Jurkat, Clone E6-1 (cell line): Measurements from ENCODE around the gene MRPS31.
A peak's percentile ranks its signal among the peaks of the same experiment; 100 is the strongest.
"Not testable (repeated sequence)": the region's sequence is repeated elsewhere in the genome, so short reads cannot be mapped to it uniquely, and the experiment has no call there.

ENCODE experiments used
- DNase-seq: peaks from one replicate; pipeline ENCODE4 v3.0.0-alpha.2; 2011; ENCODE audit warnings: low read depth, low spot score
- H3K4me3 ChIP-seq: 2 replicates; pipeline ENCODE4 v1.5.1; 2011; ENCODE audit warnings: mild to moderate bottlenecking, low read length, control low read depth, moderate library complexity

The MRPS31 gene

DNA sequence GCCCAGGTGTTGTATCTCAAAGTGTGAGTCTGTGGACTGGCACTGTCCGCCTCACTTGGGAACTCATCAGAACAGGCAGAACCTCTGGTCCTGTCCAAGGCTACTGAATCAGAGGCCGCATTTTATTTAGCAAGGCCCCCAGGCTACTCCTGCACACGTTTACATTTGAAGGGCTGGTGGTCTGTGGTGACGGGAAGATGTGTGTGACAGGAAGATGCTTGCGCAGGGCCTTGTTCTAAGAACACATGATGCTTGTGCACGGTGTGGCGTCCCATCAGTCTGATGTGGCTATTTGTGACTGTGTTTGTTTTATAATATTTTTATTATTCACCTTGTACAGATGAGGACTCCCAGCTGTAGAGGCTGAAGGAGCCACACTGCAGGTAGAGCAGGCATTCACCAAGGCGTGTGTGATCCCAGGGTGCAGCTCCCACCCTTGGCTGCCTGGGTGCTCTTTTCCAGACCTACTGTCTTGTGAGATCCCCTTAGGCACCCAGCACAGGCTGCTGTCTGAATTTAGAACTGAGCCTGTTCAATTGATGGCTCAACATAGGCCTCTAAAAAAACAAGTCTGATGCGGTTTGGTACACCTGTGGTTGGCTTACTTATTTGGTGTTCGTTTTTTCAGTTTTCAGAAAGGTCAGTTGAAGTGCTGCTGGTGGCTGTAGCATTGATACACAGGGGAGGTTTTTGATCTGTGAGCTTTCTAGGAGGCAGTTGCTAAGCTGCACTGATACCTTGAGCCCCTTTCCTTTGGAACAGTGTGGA lies 21.5 kb upstream of the MRPS31 start:
- no peak overlapping the region for H3K4me3 ChIP-seq
- DNase-seq: no peak

DNA sequence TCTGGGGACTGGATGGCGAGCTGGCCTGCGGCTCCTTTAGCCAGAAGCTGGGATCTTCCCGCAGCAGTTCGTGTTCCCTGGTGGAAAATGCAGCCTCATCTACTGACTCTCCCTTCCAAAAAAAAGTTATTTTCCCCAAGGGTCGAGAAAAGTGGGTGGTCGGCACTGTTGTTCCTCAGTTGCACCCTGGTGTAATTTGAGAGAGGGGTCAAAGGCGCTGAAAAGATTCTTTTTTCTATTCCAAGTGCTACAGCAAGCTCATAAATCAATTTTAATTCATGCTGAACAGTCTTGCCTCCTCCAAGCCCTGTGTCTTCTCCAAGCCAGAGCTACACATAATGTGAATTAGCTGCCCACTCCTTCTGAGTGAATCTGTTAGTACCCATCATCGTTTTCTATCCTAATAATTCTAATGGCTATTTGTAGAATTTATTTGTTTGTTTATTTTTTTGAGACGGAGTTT lies 19.2 kb upstream of the MRPS31 start:
- H3K4me3 ChIP-seq: peak overlapping the region; percentile 75
- no peak for DNase-seq

DNA sequence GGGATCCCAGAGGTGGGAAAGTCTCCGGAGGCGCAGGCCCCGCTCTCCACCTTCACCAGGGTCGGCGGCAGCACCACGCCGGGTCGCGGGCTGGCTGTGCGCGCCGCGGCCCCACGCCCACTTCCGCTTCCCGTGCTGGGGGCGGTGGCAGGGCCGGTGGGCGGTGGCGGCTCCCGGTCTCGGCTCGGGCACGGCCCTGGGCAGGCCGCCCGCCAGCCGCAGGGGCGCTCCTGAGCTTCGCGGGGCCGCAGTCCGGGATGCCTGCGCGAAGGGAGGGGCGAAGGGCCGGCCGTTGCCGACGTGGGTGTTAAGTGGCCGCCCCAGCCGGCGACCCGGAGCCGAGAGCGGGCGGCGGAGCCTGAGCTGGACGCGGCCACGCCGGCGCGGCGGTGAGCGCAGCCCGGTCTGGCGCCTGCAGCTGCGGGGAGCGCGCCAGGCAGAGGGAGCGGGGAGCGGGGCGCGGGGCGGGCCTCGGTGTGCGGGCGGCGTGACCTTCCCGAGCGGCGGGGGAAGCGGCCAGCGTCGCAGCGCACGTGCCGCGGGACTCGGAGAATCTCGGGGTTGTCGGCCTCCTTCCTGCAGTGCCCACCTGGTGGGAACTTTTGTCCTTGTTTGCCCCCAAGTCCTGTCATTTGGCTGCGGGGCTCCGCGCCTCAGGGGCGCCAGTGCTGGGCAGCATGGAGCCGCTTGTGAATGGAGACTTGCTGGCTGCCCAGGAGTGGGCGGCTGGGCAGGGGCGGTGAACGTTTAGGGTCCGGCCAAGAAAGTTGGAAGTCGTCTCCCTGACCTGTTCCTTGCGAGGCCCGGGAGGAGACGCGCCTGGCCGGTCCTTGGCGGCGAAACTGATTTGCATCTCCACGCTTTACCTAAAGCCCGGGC lies 18.5 kb upstream of the MRPS31 start, which contains the start of gene SLC25A15:
Gene SLC25A15 (plus strand): TSS at position 337 of the 879 bp plus-strand sequence. CDS start 3,616 bp downstream, outside the sequence.
- peak; percentile 39 for DNase-seq
- peak within 1 kb of the TSS; percentile 75 for H3K4me3 ChIP-seq

DNA sequence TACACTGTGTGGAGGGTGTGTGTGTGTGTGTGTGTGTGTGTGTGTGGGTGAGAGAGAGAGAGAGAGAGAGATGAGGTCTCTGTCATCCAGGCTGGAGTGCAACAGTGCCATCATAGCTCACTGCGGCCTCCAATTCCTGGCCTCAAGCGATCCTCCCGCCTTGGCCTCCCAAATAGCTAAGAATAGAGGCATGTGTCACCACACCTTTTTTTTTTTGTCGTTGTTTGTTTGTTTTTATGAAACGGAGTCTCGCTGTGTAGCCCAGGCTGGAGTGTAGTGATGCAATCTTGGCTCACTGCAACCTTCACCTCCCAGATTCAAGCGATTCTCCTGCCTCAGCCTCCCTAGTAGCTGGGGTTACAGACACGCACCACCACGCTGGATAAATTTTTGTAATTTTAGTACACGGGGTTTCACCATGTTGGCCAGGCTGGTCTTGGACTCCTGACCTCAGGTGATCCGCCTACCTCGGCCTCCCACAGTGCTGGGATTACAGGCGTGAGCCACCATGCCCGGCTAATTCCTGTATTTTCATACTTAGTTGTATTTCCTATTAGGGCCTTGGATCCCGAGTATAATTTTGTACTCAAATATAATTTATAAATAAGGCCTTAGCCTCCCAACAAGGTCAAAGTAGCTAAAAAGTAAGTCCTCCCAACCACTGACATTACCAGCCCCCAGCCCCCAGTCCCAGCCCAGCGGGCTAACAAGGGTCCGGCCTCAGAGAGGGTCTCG lies 17.7 kb upstream of the MRPS31 start:
- peak overlapping the region; percentile 75 for H3K4me3 ChIP-seq
- DNase-seq: not testable (repeated sequence)

DNA sequence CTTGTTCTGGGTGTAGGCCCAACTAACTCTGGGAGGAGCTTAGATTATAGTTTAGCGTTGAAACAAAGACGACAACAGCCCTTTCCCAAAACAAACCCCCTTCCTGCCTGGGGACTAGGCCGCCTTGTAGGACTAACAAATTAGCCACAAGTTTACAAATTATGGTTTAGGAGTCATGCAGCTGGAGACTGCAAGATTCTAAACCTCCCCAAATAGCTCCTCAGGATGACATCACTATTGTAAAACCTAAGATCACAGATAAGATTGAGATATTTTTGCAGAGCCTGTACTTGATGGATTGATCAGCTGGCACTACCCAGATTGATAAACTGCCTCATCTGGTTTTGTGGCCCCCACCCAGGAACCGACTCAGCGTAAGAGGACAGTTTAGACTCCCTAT lies 16.1 kb upstream of the MRPS31 start:
- DNase-seq: no peak

DNA sequence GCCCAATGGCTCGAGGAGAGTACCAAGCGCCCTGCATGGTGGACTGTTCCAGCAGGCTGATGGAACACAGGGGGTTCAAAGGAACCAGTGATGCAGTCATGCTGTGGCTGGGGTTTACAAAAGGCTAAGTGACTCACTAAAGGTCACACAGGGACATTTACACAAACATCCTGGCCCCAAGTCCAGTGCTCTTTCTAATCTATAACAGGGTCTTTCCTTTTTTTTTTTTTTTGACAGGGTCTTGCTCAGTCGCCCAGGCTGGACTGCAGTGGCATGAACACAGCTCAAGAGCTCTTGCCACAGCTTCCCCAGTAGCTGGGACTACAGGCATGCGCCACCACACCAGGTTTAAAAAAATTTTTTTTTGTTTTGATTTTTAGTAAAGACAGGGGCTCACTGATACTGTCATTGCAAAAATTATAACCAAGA lies 15.6 kb upstream of the MRPS31 start:
- DNase-seq: no peak
- no peak overlapping the region for H3K4me3 ChIP-seq

More for the DNA sequence above, 16.1 kb upstream of the MRPS31 start:
- no peak overlapping the region for H3K4me3 ChIP-seq

DNA sequence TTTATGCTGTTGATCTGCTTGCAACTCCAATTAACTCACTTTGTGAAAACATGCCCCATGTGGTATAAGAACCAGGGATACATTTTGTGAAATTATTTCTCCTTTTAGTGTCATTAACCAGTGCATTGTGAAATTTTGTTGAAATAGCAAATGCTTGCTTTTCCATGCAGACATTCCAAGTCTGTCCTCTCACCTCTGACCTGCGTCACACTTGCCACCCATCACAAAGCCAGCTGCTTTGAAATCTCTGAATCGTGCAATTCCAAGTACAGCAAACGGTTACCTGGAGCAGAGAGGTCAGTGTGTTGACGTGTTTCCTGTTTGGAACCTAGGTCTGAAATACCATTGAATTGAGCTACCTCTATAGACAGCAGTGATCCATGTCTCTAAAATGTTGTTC lies 13.6 kb upstream of the MRPS31 start:
- no peak for DNase-seq
- H3K4me3 ChIP-seq: no peak overlapping the region

DNA sequence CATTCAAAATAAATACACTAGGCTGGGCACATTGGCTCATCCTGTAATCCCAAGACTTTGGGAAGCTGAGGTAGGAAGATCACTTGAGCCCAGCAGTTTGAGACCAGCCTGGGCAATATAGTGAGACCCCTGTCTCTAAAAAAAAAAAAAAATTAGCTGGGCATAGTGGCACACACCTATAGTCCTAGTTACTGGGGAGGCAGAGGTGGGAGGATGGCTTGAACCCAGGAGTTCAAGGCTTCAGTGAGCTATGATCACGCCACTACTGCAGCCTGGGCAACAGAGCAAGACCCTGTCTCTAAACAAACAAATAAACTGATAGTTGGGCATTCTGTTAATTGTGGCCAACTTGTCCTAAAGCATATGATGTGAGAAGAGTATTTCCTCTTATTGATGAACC lies 12.0 kb upstream of the MRPS31 start:
- not testable (repeated sequence) for H3K4me3 ChIP-seq, DNase-seq

DNA sequence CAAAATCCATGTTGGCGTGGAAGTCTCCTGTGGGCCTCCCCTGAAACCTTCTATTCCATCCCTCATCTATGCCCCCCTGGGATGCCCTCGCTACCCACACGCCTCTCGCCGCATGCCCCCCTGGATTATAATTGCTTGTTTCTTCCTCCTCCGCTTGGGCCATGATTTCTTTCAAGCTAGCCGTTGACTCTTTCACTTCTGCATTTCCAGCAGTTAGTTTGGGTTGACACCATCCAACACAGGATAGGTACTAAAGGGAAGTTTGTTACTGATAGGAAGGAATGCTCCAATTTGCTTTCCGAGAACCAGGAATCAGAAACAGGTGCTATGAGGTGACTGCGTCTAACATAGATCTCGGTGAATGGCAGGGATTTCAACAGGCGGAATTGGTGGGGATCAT lies 10.7 kb upstream of the MRPS31 start:
- no peak overlapping the region for H3K4me3 ChIP-seq
- DNase-seq: no peak

DNA sequence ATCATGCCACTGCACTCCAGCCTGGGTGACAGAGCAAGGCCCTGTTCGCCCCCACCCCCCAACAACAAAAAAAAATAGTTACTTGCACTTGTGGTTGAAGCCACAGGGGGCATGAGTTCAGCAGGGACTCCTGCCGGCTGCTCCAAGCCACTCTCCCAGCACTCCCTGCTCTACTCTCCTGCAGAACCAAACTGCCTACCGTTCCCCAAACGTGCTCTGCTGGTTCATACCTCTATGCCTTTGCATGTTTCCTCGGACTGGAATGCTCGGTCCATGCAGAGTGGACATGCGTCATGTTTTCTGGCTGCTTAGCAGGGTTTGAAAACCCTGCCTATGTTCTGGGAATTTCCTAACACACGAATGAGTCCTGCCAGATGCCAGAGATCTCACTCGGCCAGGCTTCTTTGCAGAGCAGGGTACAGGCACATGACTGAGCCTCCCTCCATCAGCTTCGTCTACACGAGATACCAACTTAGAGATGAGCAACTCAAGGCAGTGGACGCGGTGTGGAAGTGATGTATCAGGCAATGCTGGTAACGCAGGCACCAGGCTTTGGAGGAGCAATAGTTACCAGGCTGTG lies 9.9 kb upstream of the MRPS31 start:
- no peak overlapping the region for H3K4me3 ChIP-seq
- no peak for DNase-seq

DNA sequence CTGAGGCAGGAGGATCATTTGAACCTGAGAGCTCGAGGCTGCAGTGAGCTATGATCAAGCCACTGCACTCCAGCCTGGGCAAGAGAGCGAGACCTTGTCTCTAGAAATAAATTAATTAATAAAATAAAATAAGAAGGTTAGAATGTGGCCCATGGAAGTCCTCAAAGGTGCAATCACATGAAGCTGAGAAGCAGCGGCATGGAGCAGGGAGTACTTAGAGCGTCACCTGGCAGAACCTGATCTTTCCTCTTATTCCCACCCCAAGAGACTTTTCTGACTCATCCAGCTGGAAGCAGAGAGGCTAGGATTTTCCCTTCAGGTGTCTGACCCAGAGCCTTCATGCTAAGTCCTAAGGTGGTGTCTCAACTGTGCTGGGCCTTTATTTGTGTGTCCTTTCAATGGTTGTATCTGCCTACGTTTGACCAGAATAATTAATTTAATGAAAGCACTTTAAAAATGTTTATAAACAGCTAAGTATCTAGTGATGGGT lies 8.9 kb upstream of the MRPS31 start:
- no peak overlapping the region for H3K4me3 ChIP-seq
- no peak for DNase-seq

DNA sequence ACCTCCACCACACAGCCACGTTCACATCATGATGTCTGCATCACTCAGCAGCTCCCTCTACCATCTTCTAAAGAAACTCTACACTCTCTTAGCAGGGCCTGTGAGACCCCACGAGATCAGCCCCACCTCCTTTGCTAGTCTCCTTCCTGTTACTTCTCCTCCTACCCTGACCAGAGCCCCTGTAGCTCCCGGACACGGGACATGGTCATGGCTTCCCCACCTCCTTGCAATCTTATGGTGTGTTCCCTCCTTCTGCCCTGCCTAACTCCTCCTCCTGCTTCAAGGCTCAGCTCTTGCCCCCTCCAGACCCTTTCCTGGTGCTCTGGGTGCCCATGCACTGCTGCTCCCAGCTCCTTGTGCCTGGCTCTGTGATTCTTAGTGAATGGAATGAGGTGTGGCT lies 8.1 kb upstream of the MRPS31 start:
- no peak for DNase-seq
- H3K4me3 ChIP-seq: no peak overlapping the region

DNA sequence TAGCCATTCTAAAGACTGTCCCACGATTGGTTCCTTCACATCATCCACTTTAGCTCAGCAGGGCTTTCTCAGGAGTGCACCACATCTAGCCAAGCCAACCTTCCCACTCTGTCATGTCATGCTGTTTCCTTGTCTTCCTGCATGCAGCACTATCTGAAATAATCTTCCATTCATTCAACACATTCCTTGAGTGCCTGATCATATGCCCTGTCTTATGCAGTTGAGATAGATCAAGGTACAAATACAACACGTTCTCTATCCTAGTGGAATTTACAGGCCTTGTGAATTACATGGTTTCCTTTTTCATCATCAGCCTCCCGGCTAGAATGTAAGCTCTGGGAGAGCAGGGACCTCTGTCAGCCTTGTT lies 6.8 kb upstream of the MRPS31 start:
- H3K4me3 ChIP-seq: no peak overlapping the region
- no peak for DNase-seq

DNA sequence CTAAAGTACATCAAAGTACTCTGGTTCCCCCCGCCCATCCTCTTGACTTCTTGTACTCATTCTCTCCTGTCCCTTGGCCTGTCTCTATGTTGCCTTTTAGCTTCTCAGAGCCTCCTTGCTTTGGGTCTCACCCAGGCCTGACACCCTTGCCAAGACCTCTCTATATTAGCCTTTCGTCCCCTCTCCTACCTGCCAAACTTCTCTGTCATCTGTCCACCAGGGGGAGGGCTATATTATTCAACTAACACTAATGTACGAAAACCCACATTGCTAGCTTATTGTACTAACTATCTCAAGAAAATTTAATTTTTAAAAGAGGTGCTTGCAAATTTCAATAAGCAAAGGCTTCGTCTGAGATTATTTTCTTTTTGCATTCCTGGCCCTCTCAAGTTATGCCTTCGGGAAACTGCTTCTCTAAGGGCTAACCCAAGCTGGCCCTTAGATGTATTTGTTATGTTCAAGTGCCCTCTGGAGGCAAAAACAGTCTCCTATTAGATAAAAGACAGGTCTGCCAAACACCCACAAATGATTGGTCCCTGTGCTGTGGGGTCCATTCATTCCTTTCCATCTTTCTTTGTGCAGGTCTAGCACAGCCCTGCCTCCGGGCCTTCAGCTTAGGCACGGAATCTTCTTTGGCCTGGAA lies 6.3 kb upstream of the MRPS31 start:
- DNase-seq: peak; percentile 67
- H3K4me3 ChIP-seq: peak overlapping the region; percentile 39

DNA sequence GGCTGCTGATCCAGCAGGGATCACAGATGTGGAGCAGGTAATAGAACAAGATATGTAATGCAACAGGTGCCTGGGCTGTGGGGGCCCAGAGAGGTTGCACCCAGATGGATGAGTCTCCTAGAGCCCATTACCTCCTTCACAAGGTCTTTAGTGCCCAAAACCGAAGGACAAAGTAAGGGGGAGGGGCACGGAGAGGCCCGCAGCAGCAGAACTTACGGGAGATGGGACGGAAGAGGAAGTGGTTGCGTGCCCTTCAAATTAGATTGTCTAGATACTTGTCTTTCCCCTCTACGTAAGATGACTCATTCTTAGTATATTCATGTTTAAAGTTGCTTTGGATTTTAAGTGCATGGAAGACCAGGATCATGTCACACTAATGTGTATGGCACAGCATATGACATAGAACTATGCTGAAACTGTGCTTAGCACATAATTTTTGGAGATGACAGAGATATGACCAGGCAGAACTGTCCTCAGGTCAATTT lies 5.7 kb upstream of the MRPS31 start:
- peak; percentile 89 for DNase-seq
- H3K4me3 ChIP-seq: peak overlapping the region; percentile 39

DNA sequence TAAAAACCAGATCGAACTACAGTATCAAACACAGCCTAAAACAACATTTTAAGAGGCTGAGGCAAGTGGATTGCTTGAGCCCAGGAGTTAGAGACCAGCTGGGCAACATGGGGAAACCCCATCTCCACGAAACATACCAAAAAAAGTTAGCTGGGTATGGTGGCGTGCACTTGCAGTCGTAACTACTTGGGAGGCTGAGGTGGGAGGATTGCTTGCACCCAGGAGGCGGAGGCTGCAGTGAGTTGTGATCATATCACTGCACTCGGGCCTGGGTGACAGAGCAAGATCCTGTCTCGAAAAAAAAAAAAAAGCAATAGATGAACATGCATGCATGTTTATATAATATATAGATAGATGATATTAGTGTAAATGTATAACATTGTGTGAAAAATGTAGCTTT lies 5.2 kb upstream of the MRPS31 start:
- no peak for DNase-seq
- H3K4me3 ChIP-seq: peak overlapping the region; percentile 39; the same call in 1 of the 2 replicates

DNA sequence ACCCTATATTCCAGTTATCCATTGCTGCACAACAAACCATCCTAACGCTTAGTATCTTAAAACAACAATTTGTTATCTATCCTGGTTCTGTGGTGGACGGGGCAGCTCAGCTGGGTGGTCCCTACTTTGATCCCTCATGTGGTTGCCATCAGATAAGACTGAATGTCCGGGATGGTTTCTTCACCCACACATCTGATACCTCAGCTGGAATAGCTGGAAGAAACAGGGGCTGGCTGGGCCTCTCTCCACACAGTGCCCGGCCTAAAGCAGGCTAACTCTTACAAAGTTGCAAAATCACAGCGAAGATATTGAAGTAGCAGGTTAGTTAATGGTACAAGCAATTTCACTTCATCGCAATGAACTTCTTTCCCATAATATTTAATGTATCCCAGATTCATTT lies 3.7 kb upstream of the MRPS31 start:
- DNase-seq: no peak
- no peak overlapping the region for H3K4me3 ChIP-seq

DNA sequence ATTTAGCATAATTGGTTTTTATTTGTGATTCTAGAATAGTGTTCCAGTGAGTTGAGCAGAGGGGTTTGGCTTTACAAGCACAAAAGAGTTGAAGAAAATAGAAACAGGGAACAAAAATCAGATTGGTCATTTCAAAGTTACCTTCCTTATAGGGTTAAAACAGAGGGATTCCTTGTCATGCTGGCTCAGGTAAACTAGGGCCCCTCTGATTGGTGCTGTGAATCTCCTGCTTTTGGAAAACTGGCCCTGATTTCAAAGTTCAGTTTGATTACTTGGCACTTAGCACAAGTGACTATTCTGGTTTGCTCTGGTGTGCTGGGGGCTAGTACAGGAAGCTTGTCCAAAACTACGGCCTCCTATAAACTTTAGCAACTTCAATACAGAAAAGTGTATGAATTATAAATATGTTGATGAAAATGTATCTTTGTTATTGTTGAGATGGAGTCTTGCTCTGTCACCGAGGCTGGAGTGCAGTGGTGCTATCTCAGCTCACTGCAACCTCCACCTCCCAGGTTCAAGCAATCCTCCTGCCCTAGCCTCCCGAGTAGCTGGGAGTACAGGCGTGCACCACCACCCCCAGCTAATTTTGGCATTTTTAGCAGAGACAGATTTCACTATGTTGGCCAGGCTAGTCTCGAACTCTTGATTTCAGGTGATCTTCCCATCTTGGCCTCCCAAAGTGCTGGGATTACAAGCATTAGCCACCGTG lies 1.9 kb upstream of the MRPS31 start:
- no peak for DNase-seq
- H3K4me3 ChIP-seq: no peak overlapping the region
